H1 (cell line): Measurements from ENCODE around the gene ADCY5. TPM values are rescaled to one million over a fixed set of nuclear protein-coding genes. Genes with fewer than 3 reads are reported as not detected.

Experiments
- CTCF ChIA-PET: fragments of 300-600 bp; sonication (Branson Sonifier 250); formaldehyde crosslinking; loops from one replicate; lab custom pipeline; 2021; ENCODE audit not compliant: partially characterized antibody; lab: Charles Lee
- POLR2A ChIA-PET: fragments of 300-600 bp; sonication (Branson Sonifier 250); formaldehyde crosslinking; loops from one replicate; lab custom pipeline; 2021; ENCODE audit warnings: inconsistent platforms; ENCODE audit not compliant: partially characterized antibody; lab: Charles Lee
- DNase-seq, 2 experiments: peaks; one replicate each; pipeline versions ENCODE4 v3.0.0 to v3.0.0-alpha.2; 2010 to 2022; ENCODE audit warnings: low spot score in 2 of 2, low read depth in 1 of 2, mixed read lengths in 1 of 2
- FAIRE-seq: peaks from 2 replicates; lab custom pipeline; 2011; peaks lifted over from hg19 to GRCh38; lab: Jason Lieb, UNC
- H2AFZ ChIP-seq: 2 replicates; pipeline ENCODE4 v1.8.1; 2012; ENCODE audit warnings: low read length, inconsistent platforms
- H2AK5ac ChIP-seq: 2 replicates; pipeline ENCODE4 v1.6.1; 2013; ENCODE audit warnings: low read depth, low read length
- H2BK120ac ChIP-seq: replicated peaks from 2 replicates; pipeline ENCODE3; 2013; ENCODE audit warnings: low read depth, low read length, inconsistent platforms
- H2BK12ac ChIP-seq: 2 replicates; pipeline ENCODE4 v1.6.1; 2013; ENCODE audit warnings: low read depth, low read length
- H2BK15ac ChIP-seq: 2 replicates; pipeline ENCODE4 v1.6.1; 2013; ENCODE audit warnings: low read length
- H2BK20ac ChIP-seq: 2 replicates; pipeline ENCODE4 v1.6.1; 2013; ENCODE audit warnings: low read length
- H2BK5ac ChIP-seq: 2 replicates; pipeline ENCODE4 v1.6.1; 2013; ENCODE audit warnings: low read depth, low read length
- H3K14ac ChIP-seq: 2 replicates; pipeline ENCODE4 v1.6.1; 2013; ENCODE audit warnings: inconsistent platforms; ENCODE audit not compliant: insufficient read length
- H3K18ac ChIP-seq: 2 replicates; pipeline ENCODE4 v1.6.1; 2013; ENCODE audit warnings: low read length; ENCODE audit errors: extremely low read depth
- H3K23ac ChIP-seq: 2 replicates; pipeline ENCODE4 v1.6.1; 2013; ENCODE audit warnings: inconsistent platforms; ENCODE audit not compliant: insufficient read length
- H3K23me2 ChIP-seq: 2 replicates; pipeline ENCODE4 v1.6.1; 2013; ENCODE audit warnings: low read depth, low read length
- H3K27ac ChIP-seq: 2 replicates; pipeline ENCODE4 v1.6.1; 2011; ENCODE audit warnings: low read depth, low read length, inconsistent platforms
- H3K27me3 ChIP-seq, 4 experiments: replicated peaks in 1 of 4; 1 replicate in 1 of 4; 2 replicates in 3 of 4; pipeline versions ENCODE4 v1.6.1 to v1.8.1; 2011 to 2013; ENCODE audit warnings: low read length in 3 of 4, mild to moderate bottlenecking in 3 of 4, inconsistent platforms in 2 of 4, mixed read lengths in 2 of 4, moderate library complexity in 1 of 4; ENCODE audit not compliant: control insufficient read depth in 3 of 4, insufficient read depth in 3 of 4; ENCODE audit errors: extremely low read depth in 1 of 4
- H3K36me3 ChIP-seq, 4 experiments: 2 replicates each; pipeline versions ENCODE4 v1.6.1 to v1.8.1; 2011 to 2013; ENCODE audit warnings: mild to moderate bottlenecking in 4 of 4, low read length in 3 of 4, moderate library complexity in 2 of 4, control low read depth in 1 of 4, inconsistent platforms in 1 of 4; ENCODE audit not compliant: insufficient read depth in 4 of 4, control insufficient read depth in 2 of 4
- H3K4ac ChIP-seq: replicated peaks from 2 replicates; pipeline ENCODE3; 2013; ENCODE audit warnings: low read length, low read depth, mixed read lengths, inconsistent platforms; ENCODE audit not compliant: insufficient read length
- H3K4me1 ChIP-seq, 4 experiments: replicated peaks in 1 of 4; 1 replicate in 1 of 4; 2 replicates in 3 of 4; pipeline versions ENCODE4 v1.6.1 to v1.8.1; 2011 to 2013; ENCODE audit warnings: low read length in 3 of 4, inconsistent platforms in 2 of 4, mixed read lengths in 1 of 4; ENCODE audit not compliant: insufficient read depth in 4 of 4, control insufficient read depth in 3 of 4
- H3K4me2 ChIP-seq, 2 experiments: 2 replicates each; pipeline versions ENCODE4 v1.6.1 to v1.8.1; 2011 to 2013; ENCODE audit warnings: low read depth in 2 of 2, low read length in 2 of 2, control low read depth in 1 of 2, inconsistent platforms in 1 of 2, mild to moderate bottlenecking in 1 of 2; ENCODE audit not compliant: insufficient read depth in 1 of 2
- H3K4me3 ChIP-seq, 4 experiments: fragments of 200-600, 300-600 bp in 1 of 4; sonication (generic), shearing (Covaris generic), sonication (Bioruptor Twin) in 1 of 4; 2 replicates each; pipeline versions ENCODE4 v1.5.1 to v1.8.1; 2011 to 2016; ENCODE audit warnings: low read length in 4 of 4, low read depth in 3 of 4, control low read depth in 2 of 4, inconsistent platforms in 2 of 4, mild to moderate bottlenecking in 2 of 4, mixed read lengths in 1 of 4, moderate library complexity in 1 of 4; ENCODE audit not compliant: insufficient read depth in 2 of 4; ENCODE audit errors: extremely low read depth in 1 of 4
- H3K56ac ChIP-seq: replicated peaks from 2 replicates; pipeline ENCODE3; 2013; ENCODE audit warnings: low read depth, mild to moderate bottlenecking, mixed read lengths, low read length, inconsistent platforms; ENCODE audit not compliant: insufficient read length
- H3K79me1 ChIP-seq: 2 replicates; pipeline ENCODE4 v1.6.1; 2013; ENCODE audit warnings: low read depth, low read length, control low read depth
- H3K79me2 ChIP-seq, 2 experiments: 2 replicates each; pipeline versions ENCODE4 v1.6.1 to v1.8.1; 2012 to 2013; ENCODE audit warnings: low read length in 2 of 2, mild to moderate bottlenecking in 2 of 2, inconsistent platforms in 1 of 2; ENCODE audit not compliant: insufficient read depth in 2 of 2, control insufficient read depth in 1 of 2
- H3K9ac ChIP-seq, 4 experiments: replicated peaks in 1 of 4; 1 replicate in 1 of 4; 2 replicates in 3 of 4; pipeline versions ENCODE4 v1.6.1 to v1.8.1; 2011 to 2013; ENCODE audit warnings: low read depth in 3 of 4, low read length in 3 of 4, control low read depth in 2 of 4, mild to moderate bottlenecking in 2 of 4, moderate library complexity in 2 of 4, inconsistent platforms in 1 of 4; ENCODE audit errors: extremely low read depth in 1 of 4
- H3K9me3 ChIP-seq, 2 experiments: 2 replicates each; pipeline versions ENCODE4 v1.6.1 to v1.8.1; 2012 to 2013; ENCODE audit warnings: mild to moderate bottlenecking in 2 of 2, moderate library complexity in 2 of 2, control low read depth in 1 of 2, inconsistent platforms in 1 of 2, low read depth in 1 of 2, low read length in 1 of 2, mixed read lengths in 1 of 2; ENCODE audit not compliant: insufficient read depth in 2 of 2
- H4K20me1 ChIP-seq, 2 experiments: replicated peaks in 1 of 2; 2 replicates each; pipeline versions ENCODE3 to v1.8.1; 2011 to 2013; ENCODE audit warnings: inconsistent platforms in 2 of 2, low read length in 2 of 2, mild to moderate bottlenecking in 1 of 2; ENCODE audit not compliant: insufficient read depth in 2 of 2, control insufficient read depth in 1 of 2
- H4K5ac ChIP-seq: 2 replicates; pipeline ENCODE4 v1.6.1; 2013; ENCODE audit warnings: low read length, low read depth, mixed read lengths, inconsistent platforms; ENCODE audit not compliant: insufficient read length
- H4K8ac ChIP-seq: 2 replicates; pipeline ENCODE4 v1.8.0; 2013; ENCODE audit warnings: mild to moderate bottlenecking, moderate library complexity, low read length, inconsistent platforms; ENCODE audit not compliant: insufficient read depth; ENCODE audit errors: extremely low read depth
- H4K91ac ChIP-seq: replicated peaks from 2 replicates; pipeline ENCODE3; 2013; ENCODE audit warnings: low read length, mixed read lengths, inconsistent platforms; ENCODE audit not compliant: insufficient read length
- SIN3A ChIP-seq, 2 experiments: IDR thresholded peaks in 1 of 2; conservative IDR thresholded peaks in 1 of 2; 2 replicates each; pipeline ENCODE4 v1.6.1; 2011 to 2012; ENCODE audit warnings: low read length in 2 of 2, improper control_type of control experiment in 1 of 2, low read depth in 1 of 2, mild to moderate bottlenecking in 1 of 2
- SIX5 ChIP-seq: IDR thresholded peaks from 2 replicates; pipeline ENCODE4 v1.6.1; 2011; ENCODE audit warnings: mild to moderate bottlenecking, low read depth, low read length
- TAF7 ChIP-seq: optimal IDR thresholded peaks from 2 replicates; pipeline ENCODE3; 2011; ENCODE audit warnings: low read depth, mild to moderate bottlenecking, inconsistent platforms, low read length, moderate library complexity, borderline replicate concordance
- TBP ChIP-seq: IDR thresholded peaks from 2 replicates; pipeline ENCODE4 v1.6.1; 2011; ENCODE audit warnings: low read depth, low read length, improper control_type of control experiment
- TEAD4 ChIP-seq: IDR thresholded peaks from 2 replicates; pipeline ENCODE4 v1.6.1; 2012; ENCODE audit warnings: low read depth, low read length, inconsistent platforms, mixed read lengths
- WGBS, 2 experiments: shearing (Covaris generic) in 1 of 2; methylation state at CpG; one replicate each; pipeline versions ENCODE4 v1.1.6 to v1.1.7; 2013 to 2015; ENCODE audit warnings: low lambda C conversion rate in 2 of 2, mixed read lengths in 2 of 2, inconsistent platforms in 1 of 2, low coverage in 1 of 2, missing lambda C conversion rate in 1 of 2; ENCODE audit not compliant: insufficient replicate concordance in 2 of 2, insufficient coverage in 1 of 2, insufficient read length in 1 of 2; ENCODE audit errors: extremely low coverage in 1 of 2, missing lambda C conversion rate in 1 of 2; 5-methylcytosine and 5-hydroxymethylcytosine counted together
- polyA plus RNA-seq, 7 experiments: library from polyadenylated mRNA; depleted of rRNA in 3 of 7; stranded (reverse) in 5 of 7; unstranded in 2 of 7; fragments of >200 nt in 5 of 7; fragments of 200-250 nt in 2 of 7; gene quantifications; 1 replicate in 5 of 7; 2 replicates in 1 of 7; 4 replicates in 1 of 7; pipeline versions ENCODE4 v1.2.1 to v1.2.3, GENCODE V29; 2011 to 2013; ENCODE audit warnings: missing spikeins in 2 of 7, mixed read lengths in 2 of 7
- total RNA-seq: library from RNA; stranded (reverse); fragmentation: NEBNext Ultra II Directional; extraction: Animal tissue kit (Norgen Biotek cat#: 25700); gene quantifications from 2 replicates; pipeline ENCODE4 v1.2.1, GENCODE V29; 2021
- TF ChIP-seq, protein P1 (sequence below): IDR thresholded peaks from 2 replicates; pipeline ENCODE4 v1.6.1; 2012; ENCODE audit warnings: inconsistent platforms

The ADCY5 gene
- total and polyA plus RNA-seq, 2 of the 8 experiments (the other 6 are each of a cell fraction or from before 2014, with no cell fraction given), result 18.9 to 40.8 TPM

DNA sequence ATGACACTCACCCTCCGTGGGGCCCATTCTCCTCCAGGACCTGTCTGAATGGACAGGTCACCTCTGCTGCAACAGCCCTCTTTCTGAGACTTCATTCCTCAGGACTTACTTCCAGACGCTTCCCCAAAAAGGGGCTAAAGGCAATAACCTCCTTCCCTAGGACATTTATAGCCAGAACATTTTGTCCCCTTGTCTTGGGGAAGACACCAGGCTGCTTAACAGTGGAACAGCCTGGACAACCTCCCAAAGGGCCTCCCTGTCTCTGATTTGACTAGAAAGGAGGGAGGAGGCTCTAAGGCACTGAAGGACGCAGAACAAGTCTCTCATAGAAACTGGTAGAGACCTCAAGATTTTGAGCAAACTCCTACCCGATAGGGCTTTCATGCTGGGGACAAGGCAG, 32.7 kb downstream of the ADCY5 start:
- Histone ChIP-seq H3K4ac (no peak overlapping the region), H2AFZ (no peak overlapping the region), H4K20me1 (no peaks in the 10 kb centered on the region), H3K9me3 (no peaks in the 10 kb centered on the region), H2BK15ac (no peak overlapping the region), H3K14ac (no peak overlapping the region), H3K23ac (no peak overlapping the region), H2BK120ac (no peak overlapping the region), H2BK5ac (no peak overlapping the region), H3K4me3 (no peak overlapping the region), H2BK20ac (no peak overlapping the region), H3K27ac (no peak overlapping the region), H2AK5ac (no peak overlapping the region), H3K79me2 (no peaks in the 10 kb centered on the region), H3K4me1 (peaks cover 0 to 2% (median under 1%) of the 10 kb centered on the region in 4 experiments; a peak in 4 of 7 replicates), H3K9ac (no peak overlapping the region), H2BK12ac (no peak overlapping the region), H3K18ac (no peak overlapping the region), H3K36me3 (no peaks in the 10 kb centered on the region), H4K8ac (no peak overlapping the region), H3K56ac (no peak overlapping the region), H3K27me3 (no peaks in the 10 kb centered on the region; a peak in 1 of 7 replicates), H3K79me1 (no peaks in the 10 kb centered on the region), H4K91ac (no peak overlapping the region), H3K4me2 (no peak overlapping the region), H4K5ac (no peak overlapping the region), H3K23me2 (no peaks in the 10 kb centered on the region)
- no peak for DNase-seq
- TF ChIP-seq SIN3A (conservative IDR thresholded peaks at IDR 0.05 in 1 of 2, IDR thresholded peaks at IDR 0.05 in 1 of 2; ENCODE audit: low read depth in 1 of 2, low read length in 2 of 2) (no peak), SIX5 (no peak), TEAD4 (no peak), TAF7 (no peak), TBP (no peak)
- TF ChIP-seq, protein P1, sequence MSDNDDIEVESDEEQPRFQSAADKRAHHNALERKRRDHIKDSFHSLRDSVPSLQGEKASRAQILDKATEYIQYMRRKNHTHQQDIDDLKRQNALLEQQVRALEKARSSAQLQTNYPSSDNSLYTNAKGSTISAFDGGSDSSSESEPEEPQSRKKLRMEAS, result no peak
- CTCF ChIA-PET, result no interaction called here
- POLR2A ChIA-PET, result no interaction called here
- no peak for FAIRE-seq
- 74% methylated on average over 4 of the region's 4 CpGs; no CpG with 5 or more reads in 1 of the 2 experiments for WGBS, 2 experiments
